OCI-LY1 (cell line): Measurements from ENCODE around the gene TTF2.

Source experiments
- H2AFZ ChIP-seq: fragments of 200-600 bp; sonication (generic), shearing (Covaris generic); 2 replicates; pipeline ENCODE4 v1.6.0; 2014; ENCODE audit warnings: antibody characterized with exemption, mild to moderate bottlenecking, low read length
- H3F3A ChIP-seq: fragments of 200-600 bp; sonication (generic), shearing (Covaris generic); 2 replicates; pipeline ENCODE4 v1.6.0; 2014; ENCODE audit warnings: mild to moderate bottlenecking, antibody characterized with exemption, low read length, moderate library complexity; ENCODE audit not compliant: insufficient read depth
- H3K27ac ChIP-seq: fragments of 200-600 bp; sonication (generic); 2 replicates; pipeline ENCODE4 v1.5.1; 2014; ENCODE audit warnings: low read length, mixed run types, mild to moderate bottlenecking, low read depth; ENCODE audit not compliant: poor library complexity, severe bottlenecking
- H3K27me3 ChIP-seq: fragments of 200-600 bp; sonication (generic); 2 replicates; pipeline ENCODE4 v1.6.0; 2014; ENCODE audit warnings: antibody characterized with exemption, mild to moderate bottlenecking, low read length, moderate library complexity; ENCODE audit not compliant: insufficient read depth
- H3K36me3 ChIP-seq: fragments of 200-600 bp; sonication (generic); 2 replicates; pipeline ENCODE4 v1.6.1; 2014; ENCODE audit warnings: mild to moderate bottlenecking, antibody characterized with exemption, low read length, moderate library complexity, mixed read lengths; ENCODE audit not compliant: insufficient read depth
- H3K4me1 ChIP-seq: fragments of 200-600 bp; sonication (generic); 2 replicates; pipeline ENCODE4 v1.5.1; 2014; ENCODE audit warnings: mild to moderate bottlenecking, low read length, moderate library complexity; ENCODE audit not compliant: insufficient read depth, severe bottlenecking
- H3K4me2 ChIP-seq: fragments of 200-600 bp; sonication (generic), shearing (Covaris generic); 2 replicates; pipeline ENCODE4 v1.6.1; 2014; ENCODE audit warnings: low read length
- H3K4me3 ChIP-seq: fragments of 200-600 bp; sonication (generic); 2 replicates; pipeline ENCODE4 v1.5.1; 2014; ENCODE audit warnings: low read length, low read depth, mild to moderate bottlenecking, mixed read lengths; ENCODE audit not compliant: poor library complexity, severe bottlenecking
- H3K79me2 ChIP-seq: fragments of 200-600 bp; shearing (Covaris generic); 2 replicates; pipeline ENCODE4 v1.6.1; 2016; ENCODE audit warnings: mixed run types, low read length, mixed read lengths; ENCODE audit not compliant: insufficient read depth
- H3K9ac ChIP-seq: fragments of 200-600 bp; sonication (generic), shearing (Covaris generic); 2 replicates; pipeline ENCODE4 v1.6.1; 2014; ENCODE audit warnings: mild to moderate bottlenecking, low read length, mixed read lengths
- H3K9me2 ChIP-seq: fragments of 200-600 bp; sonication (generic), shearing (Covaris generic); 2 replicates; pipeline ENCODE4 v1.6.1; 2014; ENCODE audit warnings: low read depth, mild to moderate bottlenecking, low read length, mixed read lengths
- H3K9me3 ChIP-seq: fragments of 200-600 bp; shearing (Covaris generic); 2 replicates; pipeline ENCODE4 v1.6.1; 2014; ENCODE audit warnings: low read length, mixed read lengths
- H4K20me1 ChIP-seq: fragments of 200-600 bp; sonication (generic), shearing (Covaris generic); 2 replicates; pipeline ENCODE4 v1.6.0; 2016; ENCODE audit warnings: mild to moderate bottlenecking, low read length; ENCODE audit not compliant: insufficient read depth
- CTCF ChIP-seq: fragments of 200-600 bp; sonication (generic), shearing (Covaris generic); IDR thresholded peaks from 2 replicates; pipeline ENCODE4 v1.5.1; 2017; ENCODE audit warnings: mild to moderate bottlenecking, antibody characterized with exemption, low read length, moderate library complexity, mixed read lengths
- EZH2 ChIP-seq: fragments of 200-600 bp; sonication (generic), shearing (Covaris generic); IDR thresholded peaks from 2 replicates; pipeline ENCODE4 v1.8.0; 2017; ENCODE audit warnings: borderline replicate concordance, mixed run types, mild to moderate bottlenecking, antibody characterized with exemption, low read length, moderate library complexity, mixed read lengths

TTF2 gene

DNA sequence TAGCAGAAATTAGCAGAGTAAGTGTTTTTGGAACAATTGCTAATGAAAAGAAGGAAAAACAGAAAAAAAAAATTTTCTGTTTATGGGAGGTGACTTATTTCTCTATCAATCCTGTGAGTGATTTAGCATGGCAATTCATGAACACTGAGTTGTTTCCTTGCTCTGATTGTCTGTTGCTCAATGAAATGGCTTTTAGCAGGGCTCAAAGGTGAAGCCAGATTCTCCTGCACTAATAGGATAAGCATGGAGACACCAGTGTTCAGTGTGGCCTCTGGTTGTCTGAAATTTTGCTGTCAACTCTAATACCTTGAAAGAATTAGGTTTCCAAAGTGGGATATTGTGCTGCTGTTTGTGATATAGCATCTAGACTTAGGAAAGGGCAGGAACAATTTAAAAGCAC lies 45.6 kb downstream of the TTF2 start:
- TF ChIP-seq EZH2 (no peak), CTCF (no peak)
- no peak overlapping the region for H3K9ac ChIP-seq

GRCh38 chr1:117106478-117106877 lies 46.4 kb downstream of the TTF2 start:
- Histone ChIP-seq H3F3A (no peaks in the 10 kb centered on the region), H3K9ac (no peak overlapping the region), H3K27ac (no peak overlapping the region), H3K9me3 (no peaks in the 10 kb centered on the region), H3K4me1 (no peaks in the 10 kb centered on the region), H3K4me3 (no peak overlapping the region), H3K79me2 (no peaks in the 10 kb centered on the region), H3K27me3 (no peaks in the 10 kb centered on the region), H3K9me2 (no peaks in the 10 kb centered on the region), H2AFZ (no peak overlapping the region), H4K20me1 (no peaks in the 10 kb centered on the region), H3K36me3 (peaks cover 46% of the 10 kb centered on the region), H3K4me2 (no peak overlapping the region)
- no peak for TF ChIP-seq EZH2
- no peak for TF ChIP-seq CTCF

More for the DNA sequence above, 45.6 kb downstream of the TTF2 start:
- Histone ChIP-seq H3K27me3 (no peaks in the 10 kb centered on the region), H3K9me2 (no peaks in the 10 kb centered on the region), H3K4me3 (no peak overlapping the region), H3K27ac (no peak overlapping the region), H2AFZ (no peak overlapping the region), H3K9me3 (no peaks in the 10 kb centered on the region), H3K4me2 (no peak overlapping the region), H4K20me1 (no peaks in the 10 kb centered on the region), H3K36me3 (peaks cover 54% of the 10 kb centered on the region), H3K79me2 (no peaks in the 10 kb centered on the region), H3K4me1 (no peaks in the 10 kb centered on the region), H3F3A (no peaks in the 10 kb centered on the region)

GRCh38 chr1:117107364-117107763 lies 47.2 kb downstream of the TTF2 start:
- Histone ChIP-seq H2AFZ (no peak overlapping the region), H3K4me1 (no peaks in the 10 kb centered on the region), H3K9me3 (no peaks in the 10 kb centered on the region), H3K4me3 (no peak overlapping the region), H3K27ac (no peak overlapping the region), H3K36me3 (peaks cover 37% of the 10 kb centered on the region), H3K9me2 (no peaks in the 10 kb centered on the region), H3K27me3 (no peaks in the 10 kb centered on the region), H3F3A (no peaks in the 10 kb centered on the region), H4K20me1 (no peaks in the 10 kb centered on the region), H3K79me2 (no peaks in the 10 kb centered on the region), H3K4me2 (no peak overlapping the region), H3K9ac (no peak overlapping the region)
- TF ChIP-seq CTCF (no peak), EZH2 (no peak)
